IPS-NIHi7 (cell line): ENCODE data around the gene GKN1.

Experiments
- DNase-seq: peaks from one replicate; pipeline ENCODE4 v3.0.0; 2012; ENCODE audit warnings: mixed read lengths; ENCODE audit errors: extremely low spot score

GKN1 gene

DNA sequence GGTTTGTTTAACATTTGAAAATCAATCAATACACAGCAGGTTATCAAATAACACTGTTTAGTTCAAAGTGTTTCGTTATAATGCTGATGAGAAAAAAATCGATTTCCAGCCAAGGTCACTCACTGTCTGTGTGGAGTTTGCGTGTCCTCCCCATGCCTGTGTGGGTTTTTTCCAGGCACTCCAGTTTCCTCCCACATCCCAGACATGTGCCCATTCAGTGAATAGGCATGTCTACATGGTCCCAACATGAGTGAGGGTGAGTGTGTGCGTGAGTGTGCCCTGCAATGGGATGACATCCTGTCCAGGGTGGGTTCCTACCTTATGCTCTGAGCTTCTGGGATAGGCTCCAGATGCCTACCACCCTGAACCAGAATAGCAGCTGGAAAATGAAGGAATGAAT, 13.1 kb upstream of the GKN1 start:
- DNase-seq, result no peak

DNA sequence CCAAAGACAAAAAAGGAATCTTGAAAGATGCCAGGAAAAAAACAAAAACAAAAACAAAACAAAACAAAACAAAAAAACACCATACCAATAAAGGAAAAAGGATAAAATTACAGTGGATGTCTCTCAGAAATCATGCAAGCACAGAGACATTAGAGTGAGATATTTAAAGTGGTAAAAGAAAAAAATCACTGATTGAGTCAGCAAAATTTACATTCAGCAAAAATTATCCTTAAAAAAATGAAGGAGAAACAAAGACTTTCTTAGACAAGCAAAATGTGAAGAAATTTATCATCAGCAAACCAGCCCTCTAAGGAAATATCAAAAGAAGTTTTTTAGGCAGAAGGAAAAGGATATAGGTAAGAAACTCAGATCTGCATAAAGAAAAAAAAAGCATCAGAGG, 10.2 kb upstream of the GKN1 start:
- no peak for DNase-seq

DNA sequence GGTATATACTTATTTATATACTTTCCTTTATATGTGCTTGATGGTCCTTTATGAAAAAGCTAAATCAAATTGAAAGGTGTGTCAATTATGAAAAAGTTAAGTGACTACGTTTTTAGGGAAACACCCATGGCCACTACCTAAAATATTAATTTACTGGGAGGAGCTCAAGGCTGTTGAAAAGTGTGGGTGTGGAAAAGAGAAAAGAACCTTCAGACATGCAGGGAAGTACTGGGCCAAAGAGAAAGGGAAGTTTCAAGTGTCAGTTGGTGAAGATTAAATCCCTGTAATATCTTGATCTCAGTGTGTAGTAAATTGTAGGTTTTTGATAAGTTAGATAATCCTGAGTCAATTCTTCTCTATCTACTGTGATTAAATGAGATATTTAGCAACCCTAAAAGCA, 6.2 kb upstream of the GKN1 start:
- no peak for DNase-seq

DNA sequence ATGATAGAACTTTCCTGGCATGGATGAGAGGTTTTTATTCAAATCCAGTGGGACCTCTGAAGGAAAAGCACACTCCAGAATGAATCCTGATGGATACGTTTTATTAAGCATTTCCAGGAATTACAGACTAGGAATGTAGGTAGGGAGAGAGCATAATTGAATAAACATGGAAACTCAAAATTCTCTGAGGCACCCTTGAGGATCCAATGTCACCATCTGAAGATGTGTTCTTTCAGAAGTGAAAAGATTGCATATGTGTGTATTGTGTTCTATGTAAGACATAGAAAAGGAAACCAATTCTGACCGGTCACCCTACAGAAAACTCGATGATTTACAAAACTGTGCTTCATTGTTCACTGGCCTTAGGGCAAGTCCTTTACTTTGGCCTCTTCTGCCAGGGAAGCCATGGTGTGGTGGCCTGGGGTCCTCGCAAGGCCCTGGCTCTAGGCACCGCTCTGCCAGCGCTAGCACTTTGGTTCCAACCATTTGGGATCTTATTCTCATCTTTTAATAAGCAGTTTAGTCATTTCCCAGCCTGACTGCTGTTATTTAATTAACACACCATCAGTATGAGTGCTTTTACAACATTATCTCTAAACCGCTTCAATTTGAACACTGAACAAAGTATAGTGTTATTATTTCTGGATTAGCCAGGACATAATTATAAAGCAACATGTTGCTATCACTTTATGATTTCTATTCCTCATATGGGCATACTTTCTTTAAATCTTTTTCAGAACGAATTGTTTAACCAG, 4.5 kb upstream of the GKN1 start:
- DNase-seq, result no peak

DNA sequence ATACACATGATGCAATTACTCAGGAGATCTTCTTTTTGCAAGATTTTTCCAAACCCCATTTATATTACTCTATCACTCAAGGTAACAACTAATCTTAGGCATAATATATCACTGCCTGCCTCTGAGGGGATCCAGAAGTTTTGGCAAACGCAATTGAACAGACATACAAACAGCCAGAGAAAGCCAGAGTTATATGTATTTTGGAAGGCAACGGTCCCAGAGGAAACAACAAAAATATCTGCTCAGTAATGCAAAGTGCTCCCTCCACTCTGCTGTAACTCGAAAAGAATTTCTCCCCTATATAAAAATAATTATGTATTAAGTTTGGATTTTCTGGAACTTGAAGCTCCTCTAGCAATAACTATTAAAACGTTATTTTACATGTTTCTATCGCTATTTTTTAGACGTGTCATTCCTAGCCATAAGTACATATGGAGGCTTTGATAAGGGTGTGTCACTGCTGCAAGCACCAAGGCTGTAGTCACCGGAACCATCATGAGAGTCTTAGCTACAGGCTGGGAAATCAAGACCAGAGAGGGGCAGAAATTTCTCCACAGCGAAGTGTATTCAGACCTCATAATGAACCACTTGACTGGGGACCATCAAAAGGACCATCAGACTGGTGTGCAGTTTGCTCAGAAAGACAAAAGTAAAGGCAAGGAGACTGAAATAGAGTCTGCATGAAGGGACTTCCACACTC, 3.7 kb upstream of the GKN1 start:
- no peak for DNase-seq

DNA sequence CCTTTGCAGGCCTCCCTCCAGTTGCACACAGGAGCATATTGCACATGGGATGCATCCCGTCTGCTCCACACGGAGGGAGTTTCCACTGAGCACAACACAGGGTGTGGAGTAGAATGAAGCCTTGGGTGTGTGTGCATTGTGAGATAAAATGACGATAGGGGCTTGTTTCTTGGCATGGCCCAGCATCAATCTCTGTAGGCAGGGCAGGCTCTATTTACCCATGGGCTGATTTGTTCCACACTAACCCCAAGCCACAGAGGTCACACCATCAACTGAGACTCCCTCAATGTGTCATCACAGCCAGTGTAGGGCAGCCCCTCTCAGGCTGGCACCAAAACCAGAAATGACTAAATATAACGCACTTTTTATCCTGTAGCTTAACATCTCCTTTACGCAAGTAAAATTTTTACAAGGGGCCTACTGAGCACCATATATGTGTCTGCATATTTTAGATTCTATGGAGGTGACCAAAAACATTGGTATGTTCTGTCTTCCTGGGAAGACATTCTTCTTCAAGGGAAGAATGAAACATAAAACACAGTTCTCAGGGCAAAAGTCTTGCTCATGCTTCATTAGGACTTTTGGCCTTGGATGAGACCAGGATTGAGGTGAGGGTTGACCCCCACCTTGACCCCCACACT, 2.7 kb upstream of the GKN1 start:
- no peak for DNase-seq

DNA sequence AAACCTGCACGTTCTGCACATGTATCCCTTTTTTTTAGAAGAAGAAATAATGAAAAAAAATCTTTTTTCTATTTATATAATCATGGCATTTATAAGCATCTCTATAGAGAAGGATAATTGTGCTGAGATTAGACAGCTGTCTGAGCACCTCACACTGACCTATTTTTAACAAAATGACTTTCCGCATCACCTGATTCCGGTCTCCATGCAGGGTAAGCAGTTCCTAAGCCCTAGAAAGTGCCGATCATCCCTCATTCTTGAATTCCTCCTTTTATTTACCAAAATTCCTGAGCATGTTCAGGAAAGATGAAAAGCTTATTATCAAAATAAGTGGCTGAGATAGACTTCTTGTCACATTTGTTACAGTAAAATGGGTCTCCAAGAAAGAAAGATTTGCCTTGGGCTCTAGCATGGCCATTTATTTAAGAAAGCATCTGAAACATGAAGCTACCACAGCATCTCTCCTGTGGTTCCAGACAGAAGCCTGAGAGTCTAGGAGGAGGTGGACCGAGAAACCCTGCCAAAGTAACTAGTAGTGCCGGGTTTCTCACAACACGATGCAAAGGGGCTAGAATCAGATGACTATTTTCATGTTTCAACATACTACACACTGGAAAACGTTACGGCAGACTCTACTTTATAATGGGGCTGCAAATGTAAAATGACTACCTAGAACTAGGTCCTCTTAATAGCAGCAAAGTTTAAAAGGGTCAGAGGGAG, 670 bp downstream of the GKN1 start:
- DNase-seq, result no peak

DNA sequence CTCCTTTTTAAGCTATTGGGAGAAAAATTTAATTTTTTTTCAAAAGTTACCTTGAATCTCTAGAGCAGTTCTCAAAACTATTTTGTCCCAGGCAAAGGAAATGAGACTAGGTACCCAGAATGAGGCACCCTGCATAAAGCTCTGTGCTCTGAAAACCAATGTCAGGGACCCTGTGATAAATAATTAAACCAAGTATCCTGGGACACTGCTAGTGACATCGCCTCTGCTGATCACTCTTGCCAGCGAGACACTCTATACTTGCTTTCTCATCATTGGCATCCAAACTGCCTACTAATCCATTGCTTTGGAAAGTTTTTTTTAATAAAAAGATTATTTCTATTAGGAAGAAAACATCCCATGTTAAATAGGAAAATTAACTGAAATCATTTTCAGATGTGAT, 1.4 kb downstream of the GKN1 start:
- no peak for DNase-seq

DNA sequence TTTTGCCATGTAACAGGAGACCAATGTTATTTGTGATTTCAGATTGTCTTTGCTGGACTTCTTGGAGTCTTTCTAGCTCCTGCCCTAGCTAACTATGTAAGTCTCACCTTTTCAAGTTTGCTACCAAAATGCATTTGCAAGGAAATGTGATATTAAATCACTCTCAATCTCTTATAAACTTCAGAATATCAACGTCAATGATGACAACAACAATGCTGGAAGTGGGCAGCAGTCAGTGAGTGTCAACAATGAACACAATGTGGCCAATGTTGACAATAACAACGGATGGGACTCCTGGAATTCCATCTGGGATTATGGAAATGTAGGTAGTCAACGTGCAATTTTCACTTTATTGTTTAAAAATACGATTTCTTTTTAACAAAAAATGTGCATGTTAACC, 3.0 kb downstream of the GKN1 start:
- no peak for DNase-seq

DNA sequence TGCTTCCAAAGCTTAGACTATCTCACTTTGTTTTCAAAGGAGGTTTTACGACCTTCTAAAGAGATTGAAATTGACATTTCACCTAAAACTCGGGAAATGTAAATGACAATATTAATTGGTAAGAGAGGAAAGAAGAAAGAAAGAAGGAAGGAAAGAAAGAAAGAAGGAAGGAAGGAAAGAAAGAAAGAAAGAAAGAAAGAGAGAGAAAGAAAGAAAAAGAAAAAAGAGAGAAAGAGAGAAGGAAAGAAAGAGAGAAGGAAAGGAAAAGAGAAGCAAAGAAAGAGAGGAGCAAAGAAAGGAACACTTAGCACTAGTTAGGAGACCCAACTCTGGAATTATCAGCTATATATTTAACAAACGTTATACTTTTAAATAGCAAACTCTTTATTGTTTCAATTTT, 3.7 kb downstream of the GKN1 start:
- DNase-seq, result no peak

DNA sequence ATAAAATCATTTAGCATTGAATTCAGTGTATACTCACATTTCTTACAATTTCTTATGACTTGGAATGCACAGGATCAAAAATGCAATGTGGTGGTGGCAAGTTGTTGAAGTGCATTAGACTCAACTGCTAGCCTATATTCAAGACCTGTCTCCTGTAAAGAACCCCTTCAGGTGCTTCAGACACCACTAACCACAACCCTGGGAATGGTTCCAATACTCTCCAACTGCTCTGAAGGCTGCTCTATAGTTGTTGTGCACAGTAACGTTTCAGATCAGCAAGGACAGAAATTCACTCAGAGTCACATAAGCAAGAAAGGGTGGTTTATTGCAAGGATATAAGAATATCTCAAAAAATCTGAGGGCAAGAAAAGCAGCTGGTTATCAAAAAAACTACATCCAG, 6.5 kb downstream of the GKN1 start:
- DNase-seq, result no peak

DNA sequence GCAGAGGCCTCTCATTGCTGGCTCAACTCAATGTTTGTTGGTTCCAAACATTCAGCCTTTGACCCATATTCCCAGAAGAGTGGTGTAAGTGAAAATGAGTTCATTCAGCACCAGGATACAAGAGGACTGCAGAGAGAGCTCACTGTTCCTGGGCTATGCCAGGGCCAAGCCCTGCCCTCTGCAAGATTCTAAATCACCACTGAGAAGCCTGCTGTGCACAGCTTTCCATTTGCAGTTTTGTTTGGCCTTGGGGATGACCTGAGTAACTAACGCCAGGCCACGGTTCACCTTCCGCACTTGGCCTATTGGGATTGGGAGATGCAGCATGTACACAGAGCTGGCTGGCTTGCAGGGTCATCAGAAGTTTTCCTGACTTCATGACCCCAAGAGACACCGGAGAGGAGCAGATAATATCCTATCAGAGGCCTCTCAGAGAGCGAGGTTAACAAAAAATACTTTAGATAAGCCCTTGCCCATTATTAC, 12.6 kb downstream of the GKN1 start:
- no peak for DNase-seq

DNA sequence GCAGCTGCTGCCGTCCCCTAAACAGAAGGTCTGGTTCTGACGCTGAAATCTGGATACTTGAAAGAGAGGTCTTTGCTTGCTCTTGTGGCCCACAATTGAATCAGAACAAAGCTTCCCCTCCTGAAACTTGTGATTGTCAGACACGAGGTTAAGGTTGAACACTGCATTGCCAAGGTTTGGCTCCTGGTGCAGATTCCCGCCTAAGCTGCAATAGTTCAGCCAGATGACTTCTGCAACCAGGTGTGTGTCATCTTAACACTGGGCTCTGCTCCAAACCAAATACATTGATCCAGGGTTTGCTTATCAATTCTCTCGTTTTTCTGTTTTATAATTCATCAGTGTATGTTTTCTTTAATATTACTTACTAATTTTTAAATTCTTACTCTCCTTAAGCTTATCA, 14.6 kb downstream of the GKN1 start:
- DNase-seq, result no peak

DNA sequence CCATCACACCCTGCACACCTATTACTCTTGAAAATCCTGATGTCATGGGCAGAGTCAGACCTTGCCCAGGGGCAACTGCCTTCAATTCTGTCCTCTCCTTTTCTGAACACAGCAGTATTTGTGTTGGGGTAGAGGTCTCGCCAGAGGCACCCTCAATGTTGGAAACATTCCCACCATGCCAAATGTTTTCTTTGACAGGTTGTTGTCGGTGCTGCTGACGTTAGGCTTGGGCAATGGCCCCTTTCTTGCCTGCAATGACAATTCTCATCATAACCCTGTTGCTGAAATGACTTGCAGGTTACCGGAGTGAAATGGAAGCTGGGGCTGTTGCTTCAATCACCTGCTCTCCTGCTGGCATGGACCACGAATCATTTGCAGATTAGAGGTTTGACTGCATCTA, 17.9 kb downstream of the GKN1 start:
- DNase-seq, result no peak

DNA sequence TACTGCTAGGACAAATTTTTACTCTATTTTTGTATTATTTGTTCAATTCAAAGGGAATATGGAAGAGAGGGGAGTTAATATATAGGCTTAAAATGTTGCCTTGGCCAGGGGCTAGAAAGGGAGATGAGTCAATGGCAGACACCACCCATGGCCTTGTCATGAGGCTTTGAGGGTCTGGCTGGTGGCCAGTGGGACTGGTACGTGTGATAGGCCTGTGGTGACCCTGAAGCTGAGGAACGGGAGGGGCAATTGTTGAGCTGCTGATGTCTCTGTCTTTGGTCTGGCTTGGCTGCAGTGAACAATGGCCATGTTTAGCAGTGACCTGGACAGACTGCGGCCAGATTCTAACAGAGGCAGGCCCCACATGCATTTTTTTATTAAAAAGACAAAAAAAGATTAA, 18.5 kb downstream of the GKN1 start:
- no peak for DNase-seq

DNA sequence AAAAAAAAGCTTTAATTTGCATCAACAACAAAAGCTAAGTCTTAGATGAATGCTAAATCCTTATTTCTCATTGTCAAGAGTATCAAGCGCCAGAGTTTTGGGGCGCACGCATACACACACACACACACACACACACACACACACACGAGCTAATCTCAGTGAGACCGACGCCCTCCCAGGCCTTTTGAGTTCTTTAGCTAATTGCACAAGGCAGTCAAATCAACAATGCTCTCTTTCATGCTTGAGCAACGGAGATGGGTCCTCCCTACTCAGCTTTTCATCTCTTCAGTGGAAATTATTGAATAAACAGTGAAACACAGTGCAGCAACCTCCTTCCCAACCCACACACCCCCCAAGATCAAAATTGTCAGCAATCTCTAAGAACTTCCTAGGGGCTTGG, 19.2 kb downstream of the GKN1 start:
- no peak for DNase-seq

DNA sequence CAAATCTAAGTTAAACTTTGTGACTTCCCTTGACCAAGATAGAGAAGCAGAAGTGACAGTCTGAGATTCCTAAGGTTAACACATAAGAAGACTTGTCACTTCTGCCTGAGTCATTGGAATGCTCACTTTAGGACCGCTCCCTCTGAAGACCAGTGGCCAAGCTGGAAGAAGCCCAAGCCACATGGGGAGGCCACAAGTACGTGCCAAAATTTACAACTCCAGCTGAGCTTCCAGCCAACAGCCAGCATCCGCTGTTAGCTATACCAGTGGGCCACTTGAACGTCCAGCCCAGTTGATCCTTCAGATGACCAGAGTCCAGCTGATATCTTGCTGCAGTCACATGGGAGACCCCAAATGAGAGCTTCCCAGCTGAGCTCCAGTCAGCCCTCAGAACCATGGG, 20.4 kb downstream of the GKN1 start:
- no peak for DNase-seq

DNA sequence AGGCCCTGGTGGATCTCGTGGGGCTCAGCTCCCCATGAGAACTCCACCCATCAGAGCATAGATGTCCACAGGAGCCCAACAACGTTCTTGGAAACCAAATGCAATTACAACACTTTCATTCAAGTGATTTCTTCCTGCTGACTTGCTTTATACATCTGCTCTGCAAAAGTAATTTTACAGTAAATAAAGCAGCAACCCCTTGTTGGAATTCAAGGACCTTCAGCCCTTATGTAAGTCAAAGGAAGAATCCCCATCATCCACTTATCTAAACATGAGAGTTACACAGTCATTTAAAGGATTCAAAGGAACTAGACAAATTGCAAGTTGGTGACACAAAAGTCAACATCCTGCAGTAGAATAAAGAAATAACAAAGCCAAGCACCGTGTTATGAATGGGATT, 21.5 kb downstream of the GKN1 start:
- no peak for DNase-seq

DNA sequence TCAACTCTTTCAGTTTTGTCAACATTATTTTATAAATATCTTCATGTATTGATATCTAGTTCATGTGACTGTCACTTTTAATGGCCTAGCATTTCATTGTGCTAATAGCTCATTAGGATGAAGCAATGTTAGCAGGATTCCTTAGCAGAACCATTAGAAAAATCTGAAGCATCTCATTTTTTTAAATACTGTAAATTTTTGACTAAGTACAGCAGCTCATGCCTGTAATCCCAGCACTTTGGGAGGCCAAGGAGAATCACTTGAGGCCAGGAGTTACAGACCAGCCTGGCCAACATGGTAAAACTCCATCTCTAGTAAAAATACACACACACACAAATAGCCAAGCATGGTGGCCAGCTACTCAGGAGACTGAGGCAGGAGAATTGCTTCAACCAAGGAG, 23.0 kb downstream of the GKN1 start:
- no peak for DNase-seq

DNA sequence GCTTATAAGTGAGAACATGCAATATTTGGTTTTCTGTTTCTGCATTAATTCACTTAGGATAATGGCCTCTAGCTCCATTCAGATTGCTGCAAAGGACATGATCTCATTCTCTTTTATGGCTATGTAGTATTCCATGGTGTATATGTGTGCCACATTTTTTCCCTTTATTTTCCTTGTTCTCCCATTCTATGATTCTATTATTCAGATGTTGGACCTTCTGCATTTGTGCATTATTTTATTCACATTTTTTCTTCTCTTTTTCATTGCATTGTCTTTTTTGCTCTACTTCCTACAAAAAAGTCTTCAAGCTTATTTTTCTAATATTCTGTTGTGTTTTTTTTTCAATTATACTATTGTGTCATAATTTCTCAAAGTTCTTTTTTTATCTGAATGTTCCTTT, 27.4 kb downstream of the GKN1 start:
- DNase-seq, result no peak

DNA sequence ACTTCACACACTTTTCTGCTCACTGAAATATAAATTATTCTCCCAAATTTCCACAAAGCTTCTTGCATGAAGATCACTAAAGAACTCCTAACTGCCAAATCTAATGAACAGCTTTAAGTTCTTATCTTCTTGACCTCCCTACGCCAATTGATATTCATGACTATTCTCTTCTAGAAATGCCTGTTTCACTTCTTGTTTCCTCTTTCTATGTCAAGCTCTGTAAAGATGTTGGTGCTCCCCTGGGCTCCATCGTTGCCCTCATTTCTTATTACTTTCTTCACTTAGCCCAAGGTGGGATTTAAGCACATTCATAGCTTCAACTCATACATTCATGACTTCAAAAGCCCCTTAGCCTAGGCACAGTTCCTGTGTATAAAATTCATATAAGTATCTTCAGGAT, 29.3 kb downstream of the GKN1 start:
- no peak for DNase-seq

DNA sequence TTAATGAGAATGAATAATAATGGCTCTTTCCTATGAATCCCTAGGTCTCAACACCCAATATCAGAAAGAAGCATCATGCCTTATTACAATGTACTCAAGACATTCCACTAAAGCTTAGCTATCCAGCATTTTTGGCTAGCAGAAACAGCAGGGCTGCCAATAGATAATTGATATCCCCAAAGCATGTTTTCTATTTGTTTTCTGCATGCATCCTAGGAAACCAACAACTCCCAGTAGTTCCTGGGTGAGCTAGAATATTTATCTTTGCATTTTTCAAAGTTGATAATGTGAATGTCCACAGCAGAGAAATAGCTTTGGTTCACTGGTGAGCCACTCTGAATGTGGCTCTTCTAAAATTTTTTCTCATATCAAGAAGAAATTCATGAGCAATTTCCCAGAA, 32.7 kb downstream of the GKN1 start:
- DNase-seq, result no peak
